T-helper 1 cell treated with Interleukin-12 subunit alpha and Interleukin-12 subunit beta and Interleukin-4 antibody, amounts not matched to agents 30 ng/mL and 1 ng/mL, for 36 hours (primary cell): ENCODE data around the gene SYT13. TPM values are rescaled to one million over a fixed set of nuclear protein-coding genes. Genes with fewer than 3 reads are reported as not detected.

Source experiments
- intact Hi-C: fragments of 100-400 bp; cut with micrococcal nuclease; formaldehyde crosslinking; loops from one replicate; pipeline ENCODE4 v1.15.1; 2024
- total RNA-seq: library from RNA; stranded (reverse); gene quantifications from 2 replicates; pipeline ENCODE4 v1.2.3, GENCODE V29; 2022

Gene SYT13, protein sequence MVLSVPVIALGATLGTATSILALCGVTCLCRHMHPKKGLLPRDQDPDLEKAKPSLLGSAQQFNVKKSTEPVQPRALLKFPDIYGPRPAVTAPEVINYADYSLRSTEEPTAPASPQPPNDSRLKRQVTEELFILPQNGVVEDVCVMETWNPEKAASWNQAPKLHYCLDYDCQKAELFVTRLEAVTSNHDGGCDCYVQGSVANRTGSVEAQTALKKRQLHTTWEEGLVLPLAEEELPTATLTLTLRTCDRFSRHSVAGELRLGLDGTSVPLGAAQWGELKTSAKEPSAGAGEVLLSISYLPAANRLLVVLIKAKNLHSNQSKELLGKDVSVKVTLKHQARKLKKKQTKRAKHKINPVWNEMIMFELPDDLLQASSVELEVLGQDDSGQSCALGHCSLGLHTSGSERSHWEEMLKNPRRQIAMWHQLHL
- total RNA-seq, result not detected in 2 replicates

DNA sequence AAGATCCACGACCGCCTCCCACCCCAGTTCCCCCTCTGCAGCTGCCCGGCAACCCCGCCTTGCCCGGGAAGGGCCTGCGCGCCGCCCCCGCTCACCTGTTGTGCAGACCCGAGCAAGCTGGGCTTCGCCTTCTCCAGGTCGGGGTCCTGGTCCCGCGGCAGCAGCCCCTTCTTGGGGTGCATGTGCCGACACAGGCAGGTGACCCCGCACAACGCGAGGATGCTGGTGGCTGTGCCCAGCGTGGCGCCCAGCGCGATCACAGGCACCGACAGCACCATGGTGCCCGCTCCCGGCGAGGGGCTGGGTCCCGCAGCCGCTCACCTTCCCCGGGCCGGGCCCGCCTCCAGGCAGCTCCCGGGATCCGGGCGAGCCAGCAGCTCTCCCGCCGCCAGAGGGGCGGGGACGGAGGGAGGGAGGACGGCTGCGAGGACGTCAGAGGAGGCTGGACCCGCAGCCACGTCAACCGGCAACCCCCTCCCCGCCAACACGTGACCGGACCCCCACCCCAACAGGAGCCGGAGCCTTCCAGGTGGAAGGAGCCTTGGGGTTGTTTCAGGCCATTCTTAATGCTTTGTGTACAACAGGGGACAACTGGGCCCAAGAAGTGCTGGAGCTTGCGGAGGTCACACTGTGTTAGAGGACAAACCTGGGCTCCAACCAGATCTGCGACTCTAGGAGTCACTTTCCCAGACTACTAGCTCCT is at the start of gene SYT13:
Gene SYT13, minus strand, starts transcription at position 412 of the 703 bp plus-strand sequence. Its CDS starts 134 bp downstream, at position 278.
- intact Hi-C loops, result no loop called here

DNA sequence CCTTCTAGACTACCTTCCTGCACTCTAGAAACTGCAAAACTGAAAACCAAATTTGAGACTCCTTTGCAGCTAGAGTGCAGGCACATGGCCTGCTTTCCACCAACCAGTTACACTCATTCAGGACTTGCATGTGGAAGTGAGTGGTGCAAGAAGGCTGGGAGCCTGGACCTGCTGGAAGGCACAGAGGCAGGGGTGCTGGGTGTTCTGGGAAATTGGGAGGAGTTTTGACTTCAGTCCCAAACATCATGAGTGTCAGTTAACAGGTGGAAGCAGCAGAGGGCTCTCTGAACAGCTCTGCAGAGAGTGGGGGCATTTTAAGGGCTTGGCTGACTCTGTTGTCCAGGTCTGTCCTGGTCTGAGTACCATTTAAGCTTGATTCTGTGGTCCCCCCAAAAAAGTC is 49.3 kb upstream of the SYT13 start:
- intact Hi-C loops, result no loop called here

DNA sequence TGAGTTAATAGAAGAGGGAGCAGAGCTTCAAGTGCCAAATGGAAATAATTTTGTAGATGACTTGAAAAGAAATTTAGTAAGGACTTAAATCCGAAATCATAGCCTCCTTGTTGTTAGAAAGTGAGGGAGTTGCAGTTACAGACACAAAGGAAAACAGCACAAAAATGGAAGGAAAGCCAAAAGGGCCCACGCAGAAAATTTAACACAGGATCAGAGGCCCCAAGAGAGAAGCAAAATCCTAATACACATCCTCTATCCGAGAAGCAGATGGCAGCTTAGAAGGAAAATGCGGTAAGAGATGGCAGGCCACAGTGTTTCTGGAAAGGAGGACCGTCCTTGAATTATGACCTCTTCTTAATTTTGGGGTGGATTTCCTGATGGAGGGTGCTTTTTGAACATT is 48.7 kb upstream of the SYT13 start:
- intact Hi-C loops, result no loop called here

DNA sequence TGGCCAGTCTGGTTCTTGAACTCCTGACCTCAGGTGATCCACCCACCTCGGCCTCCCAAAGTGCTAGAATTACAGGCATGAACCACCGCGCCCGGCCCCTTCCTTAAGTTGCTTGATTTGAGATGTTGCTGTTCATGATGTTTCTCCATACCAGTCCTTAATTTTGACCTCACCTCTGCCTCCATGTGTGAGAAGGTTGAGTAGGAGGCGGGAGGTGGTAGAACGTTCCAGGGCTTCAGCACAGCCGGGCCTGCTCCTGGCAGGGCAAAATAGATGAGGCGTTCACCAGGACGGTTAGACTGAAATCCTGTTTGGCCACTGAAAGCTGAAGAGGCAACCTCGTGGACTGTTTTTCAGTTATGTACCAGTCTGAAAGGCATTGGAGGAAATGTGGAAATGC is 48.3 kb upstream of the SYT13 start:
- intact Hi-C loops, result no loop called here

DNA sequence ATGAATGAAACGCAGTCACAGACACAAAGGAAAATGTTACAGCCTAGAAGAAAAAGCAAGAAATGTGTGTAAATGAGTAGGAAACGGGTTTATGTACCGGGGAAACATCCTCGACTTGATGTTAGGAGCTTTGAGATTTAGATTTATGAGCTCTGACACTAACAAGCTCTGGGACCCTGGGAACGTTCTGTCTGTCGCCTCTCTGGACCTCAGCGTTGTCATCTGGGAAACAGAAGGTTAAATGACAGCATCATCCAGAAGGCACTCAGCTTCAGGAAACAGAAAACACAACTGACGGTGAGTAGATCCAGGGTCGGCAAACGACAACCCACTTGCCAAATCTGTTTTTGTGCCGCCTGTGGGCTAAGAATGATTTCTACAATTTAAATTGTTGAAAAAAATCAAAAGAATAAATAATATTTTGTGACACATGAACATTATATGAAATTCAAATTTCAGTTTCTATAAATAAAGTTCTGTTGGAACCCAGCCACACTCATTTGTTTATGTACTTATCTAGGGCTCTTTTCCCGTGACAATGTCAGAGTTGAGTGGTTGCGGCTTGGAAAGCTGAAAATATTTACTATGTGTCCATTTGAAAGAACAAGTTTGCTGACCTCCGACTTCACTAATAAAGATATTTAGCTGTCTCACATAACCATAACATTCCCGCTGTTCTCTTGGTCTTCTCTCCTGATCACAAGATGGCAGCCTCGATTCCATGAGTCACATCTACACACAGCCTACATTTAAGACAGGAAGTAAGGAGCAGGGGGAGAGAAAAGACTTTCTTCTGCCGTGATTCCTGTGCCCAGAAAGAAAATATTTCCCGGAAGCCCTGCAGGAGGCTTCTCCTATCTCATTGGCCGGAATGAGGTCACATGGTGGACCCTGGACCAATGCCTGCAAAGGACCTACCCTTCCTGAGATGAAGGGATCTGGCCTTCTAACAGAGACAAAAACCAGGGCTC is 47.1 kb upstream of the SYT13 start:
- intact Hi-C loops, result loop anchor here (2.0 kb wide), 1 partner anchor 396 kb away; no protein-coding TSS in a partner anchor

DNA sequence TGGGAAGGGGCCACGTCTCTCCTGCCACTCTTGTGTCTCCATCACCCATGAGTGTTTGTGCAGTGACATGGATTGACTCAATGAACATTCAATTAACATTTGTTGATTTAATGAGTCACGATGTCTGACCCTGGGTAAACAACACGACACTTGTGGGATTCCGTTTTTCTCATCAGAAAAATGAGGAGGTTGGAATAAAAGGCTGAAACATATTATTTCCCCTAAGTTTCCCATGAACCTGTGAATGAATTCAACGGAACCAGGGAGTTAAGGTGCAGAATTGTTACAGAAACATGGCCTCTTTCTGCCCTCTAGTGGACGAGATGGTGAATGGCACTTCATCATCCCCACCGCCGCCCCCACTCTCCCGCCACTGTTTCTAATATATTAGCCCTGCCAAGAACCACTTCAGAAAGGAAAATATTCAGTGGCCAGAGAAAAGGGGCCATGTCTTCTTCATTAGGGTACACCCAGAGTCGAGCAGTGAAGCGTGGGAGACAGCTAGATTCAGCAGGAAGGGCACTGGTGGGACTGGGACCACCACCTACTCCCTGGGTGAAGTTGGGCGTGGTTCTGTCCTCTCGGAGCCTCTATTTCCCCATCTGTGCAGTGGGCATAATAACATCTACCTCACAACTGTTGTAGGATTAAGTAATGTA is 46.3 kb upstream of the SYT13 start:
- intact Hi-C loops, result loop anchor here (1.0 to 2.0 kb wide), 4 partner anchors 8 to 396 kb away; no protein-coding TSS in a partner anchor

DNA sequence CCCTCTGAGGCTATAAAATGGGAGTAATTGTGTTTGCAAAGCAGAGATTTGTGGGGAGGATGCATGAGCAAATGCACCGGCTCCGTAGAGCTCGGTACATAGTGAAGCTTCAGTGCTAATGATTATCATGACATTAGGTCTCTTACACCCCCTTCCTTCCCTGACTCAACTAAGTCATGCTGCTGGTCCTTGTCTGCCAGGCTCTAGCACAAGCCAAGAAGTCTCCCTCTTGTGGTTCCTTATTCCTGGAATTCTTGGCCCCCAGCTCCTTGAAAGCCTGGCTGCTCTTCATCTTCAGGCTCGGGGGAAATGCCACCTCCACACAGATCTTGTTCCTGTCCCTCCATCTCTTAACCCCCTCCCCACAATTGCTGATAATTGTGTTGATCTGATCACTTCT is 45.7 kb upstream of the SYT13 start:
- intact Hi-C loops, result loop anchor here (1.0 to 2.0 kb wide), 4 partner anchors 8 to 395 kb away; no protein-coding TSS in a partner anchor

DNA sequence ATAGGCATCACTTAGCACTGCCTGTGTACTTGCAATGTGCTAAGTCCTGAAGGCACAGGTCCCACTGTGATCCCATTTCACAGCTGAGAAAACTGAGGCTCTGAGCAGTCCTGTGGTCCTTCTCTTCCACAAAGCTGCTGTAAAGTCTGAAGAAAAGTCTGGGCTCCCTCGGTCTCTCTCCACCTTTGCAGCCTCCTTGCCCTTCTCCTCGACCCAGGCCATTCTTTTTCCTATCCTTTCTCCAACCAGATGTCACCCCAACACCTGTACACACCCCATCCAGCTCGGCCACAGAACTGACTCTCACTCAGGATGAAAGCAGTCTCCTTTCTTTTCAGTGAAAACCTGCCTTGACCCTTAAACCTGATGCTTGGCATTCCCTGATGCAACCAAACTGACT is 42.6 kb upstream of the SYT13 start:
- intact Hi-C loops, result no loop called here

DNA sequence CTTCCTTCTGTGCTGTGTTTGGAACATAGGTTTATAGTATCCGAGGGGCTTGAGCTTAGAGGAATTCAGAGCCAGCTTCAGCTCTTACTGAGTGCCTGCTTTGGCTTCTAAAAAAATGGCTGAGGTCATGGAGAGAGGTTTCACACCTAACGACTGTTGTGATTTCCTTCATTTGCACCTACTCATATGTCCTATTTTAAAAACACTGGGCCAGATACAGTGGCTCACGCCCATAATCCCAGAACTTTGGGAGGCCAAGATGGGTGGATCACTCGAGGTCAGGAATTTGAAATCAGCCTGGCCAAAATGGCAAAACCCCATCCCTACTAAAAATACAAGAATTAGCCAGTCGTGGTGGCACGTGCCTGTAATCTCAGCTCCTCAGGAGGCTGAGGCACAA is 38.3 kb upstream of the SYT13 start:
- intact Hi-C loops, result no loop called here

DNA sequence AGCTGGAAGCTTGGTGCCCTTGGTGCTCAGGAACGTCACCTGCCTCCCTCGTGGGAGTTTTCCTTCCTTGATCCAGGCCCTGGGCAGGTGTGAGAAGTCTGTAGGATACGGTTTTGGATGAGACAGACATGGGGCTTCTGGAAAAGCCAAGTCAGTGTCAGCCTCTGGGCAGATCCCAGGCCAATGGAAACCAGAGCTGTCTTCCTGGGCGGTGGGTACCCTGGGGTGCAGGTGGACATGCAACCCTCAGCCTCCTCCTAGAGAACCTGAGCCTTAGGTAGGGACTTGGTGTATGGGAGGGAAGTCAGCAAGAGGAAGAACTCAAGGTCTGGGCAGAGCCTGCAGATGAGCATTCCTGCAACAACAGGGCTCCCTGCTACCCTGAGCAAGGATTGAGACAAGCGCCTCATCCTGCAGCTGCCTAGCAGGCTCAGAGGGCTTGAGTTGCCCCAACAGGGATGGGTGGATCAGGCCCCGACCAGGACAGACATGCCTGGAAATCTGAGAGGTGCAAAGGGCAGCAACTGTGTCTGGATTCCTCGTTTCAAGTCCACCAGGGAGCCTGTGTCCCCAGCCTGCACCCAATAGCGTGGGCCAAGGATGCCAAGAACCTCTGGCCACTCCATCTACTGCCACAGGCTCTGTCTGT is 37.6 kb upstream of the SYT13 start:
- intact Hi-C loops, result no loop called here

DNA sequence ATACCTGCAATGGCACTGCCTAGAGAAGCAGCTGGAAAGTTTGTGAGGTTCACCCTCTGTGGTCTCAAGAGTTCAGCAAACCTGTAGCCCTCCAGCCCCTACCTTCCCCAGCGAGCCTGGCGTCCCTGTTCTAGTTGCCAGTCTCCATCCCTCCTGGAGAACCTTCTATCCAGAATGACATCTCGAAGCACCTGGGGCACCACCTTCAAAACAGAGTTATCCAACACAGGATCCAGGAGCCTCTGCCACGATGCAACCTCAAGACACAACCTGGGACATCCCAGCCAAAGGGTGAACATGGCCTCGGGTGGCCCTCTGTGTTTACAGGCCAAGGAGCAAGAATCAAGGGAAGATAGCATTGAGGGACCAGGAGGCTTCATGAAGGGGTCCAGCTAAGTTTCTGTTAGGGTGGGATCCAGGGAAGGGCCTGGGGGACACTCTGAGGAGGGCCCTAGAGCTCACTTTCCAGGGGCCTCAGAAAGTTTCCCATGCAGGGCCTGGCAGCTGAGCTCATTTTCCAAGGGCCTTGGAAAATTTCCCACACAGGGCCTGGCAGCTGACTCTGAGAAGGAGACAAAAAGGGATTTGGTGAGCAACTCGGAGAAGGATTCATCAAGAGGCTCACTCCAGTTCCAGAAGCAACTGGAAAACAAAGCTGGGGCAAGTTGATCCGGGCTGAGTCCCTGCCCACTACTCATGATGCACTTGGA is 36.9 kb upstream of the SYT13 start:
- intact Hi-C loops, result no loop called here

DNA sequence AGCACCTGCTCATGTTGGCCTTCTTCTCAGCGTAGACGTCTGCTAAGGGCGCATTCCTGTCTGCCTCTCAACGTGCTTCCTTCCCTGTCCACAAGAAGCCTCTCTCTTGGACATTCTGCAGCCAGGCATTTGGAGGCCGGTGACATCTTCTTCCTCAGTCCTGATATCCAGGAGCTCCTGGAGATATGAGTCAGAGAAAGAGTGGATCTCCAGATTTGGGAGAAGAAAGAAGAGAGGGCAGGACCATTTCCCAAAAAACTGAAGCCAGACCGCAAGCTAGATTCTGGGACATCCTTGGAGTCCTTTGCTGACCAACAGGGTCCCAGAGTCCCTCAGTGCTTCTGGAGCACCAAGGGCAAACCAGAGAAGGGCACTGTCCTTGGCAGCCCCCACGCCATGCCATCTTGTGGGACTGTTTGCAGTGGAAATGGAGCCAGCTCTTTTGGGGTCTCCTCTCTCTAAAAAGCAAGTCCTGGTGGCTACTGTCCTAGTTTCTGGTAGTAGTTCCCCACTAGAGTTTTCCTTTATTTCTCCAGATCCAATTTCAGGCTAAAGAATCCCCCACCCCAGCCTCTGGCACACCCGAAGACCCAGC is 36.1 kb upstream of the SYT13 start:
- intact Hi-C loops, result no loop called here

DNA sequence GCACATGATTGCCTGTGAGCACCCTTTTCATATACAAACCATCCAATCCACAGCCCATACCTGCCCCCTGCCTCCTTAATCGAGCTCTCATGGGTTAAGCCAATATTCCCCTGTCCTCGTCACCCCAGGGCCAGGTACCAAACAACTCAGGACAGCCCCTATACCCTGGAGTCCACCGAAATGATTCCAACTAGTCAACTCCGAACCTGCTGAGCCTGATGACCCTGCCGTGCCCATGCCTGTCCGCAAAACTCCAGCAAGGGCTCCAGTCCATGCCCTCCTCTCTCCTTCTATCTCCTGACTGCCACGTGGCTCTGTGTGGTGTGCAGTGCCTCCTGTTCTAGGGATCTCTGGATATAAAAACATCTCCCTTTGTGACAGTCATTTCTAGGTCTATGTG is 35.5 kb upstream of the SYT13 start:
- intact Hi-C loops, result no loop called here

DNA sequence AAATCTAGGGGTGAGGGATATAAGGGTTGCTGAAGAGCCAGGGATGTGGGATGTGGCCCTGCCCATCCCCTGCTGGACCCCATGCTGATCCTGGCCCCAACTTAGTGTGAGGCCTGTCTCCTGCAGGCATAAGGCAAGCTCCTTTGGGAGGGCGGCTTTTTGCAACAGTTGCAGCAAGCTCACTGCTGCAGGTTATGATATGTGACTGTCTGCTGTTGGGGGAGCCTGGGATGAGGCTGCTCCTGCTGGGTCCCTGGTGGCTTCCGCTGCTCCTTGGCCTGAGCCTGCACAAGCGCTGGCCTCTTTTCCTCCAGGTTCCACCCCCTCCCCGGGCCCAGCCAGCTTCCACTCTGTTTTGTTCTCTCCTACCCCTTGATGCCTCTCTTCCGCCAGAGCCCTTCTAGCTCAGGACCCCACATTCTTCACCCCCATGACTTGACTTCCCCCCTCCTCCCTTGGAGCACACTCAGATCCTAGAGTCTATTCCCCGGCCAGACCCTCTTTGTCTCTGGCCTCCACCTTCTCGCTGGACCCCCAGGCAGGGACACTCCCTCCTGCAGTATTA is 35.0 kb upstream of the SYT13 start:
- intact Hi-C loops, result no loop called here

DNA sequence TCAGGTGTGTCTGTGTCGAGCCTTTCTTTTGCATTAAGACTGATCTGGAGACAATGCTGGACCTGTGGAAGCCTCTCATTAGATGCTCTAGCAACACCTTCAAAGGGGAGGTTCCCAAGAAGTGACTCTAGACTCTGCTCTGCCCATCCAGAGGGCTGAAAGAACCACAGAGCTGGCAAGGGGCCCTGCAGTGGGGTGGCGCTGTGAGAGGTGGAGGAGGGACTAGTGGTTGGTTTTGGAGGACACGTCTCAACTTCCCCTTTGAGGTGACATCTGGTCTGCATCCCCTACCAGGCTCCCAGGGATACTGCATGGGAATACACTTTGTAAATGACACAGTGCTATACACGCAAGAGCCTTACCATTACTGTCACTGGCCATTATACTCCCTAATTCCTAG is 34.2 kb upstream of the SYT13 start:
- intact Hi-C loops, result no loop called here

DNA sequence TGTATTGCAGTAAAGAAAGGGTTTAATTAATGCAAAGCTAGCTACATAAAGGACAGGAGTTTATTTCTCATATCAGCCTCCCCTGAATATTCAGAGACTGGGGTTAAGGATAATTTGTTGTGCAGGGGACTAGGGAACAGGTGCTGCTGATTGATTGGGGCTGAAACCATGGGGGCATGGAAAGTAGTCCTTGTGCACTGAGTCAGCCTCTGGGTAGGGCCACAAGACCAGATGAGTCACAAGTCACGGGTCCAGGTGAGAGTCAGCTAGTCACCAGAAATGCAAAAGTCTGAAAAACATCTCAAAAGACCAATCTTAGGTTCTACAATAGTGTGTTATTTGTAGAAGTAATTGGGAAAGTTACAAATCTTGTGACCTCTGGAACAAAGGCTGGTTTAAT is 32.9 kb upstream of the SYT13 start:
- intact Hi-C loops, result no loop called here

DNA sequence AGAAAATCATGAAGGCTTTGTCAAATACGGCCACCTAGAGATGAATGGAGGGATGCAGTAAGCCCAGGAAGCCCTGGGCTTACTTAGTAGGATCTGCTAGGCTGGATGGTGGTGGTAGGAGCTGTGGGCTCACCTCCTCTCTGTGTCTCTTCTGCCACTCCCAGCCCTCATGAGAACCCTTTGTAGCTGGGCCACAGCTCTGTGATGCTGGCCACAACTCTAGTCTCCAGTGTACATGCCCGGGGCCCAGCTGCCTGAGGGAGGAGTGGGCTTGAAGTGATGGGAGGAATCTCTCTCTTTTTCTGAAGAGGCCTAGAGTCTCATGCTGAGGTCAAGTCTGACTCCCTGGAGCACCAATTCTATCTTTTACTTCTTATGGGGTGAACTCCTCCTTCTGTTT is 32.4 kb upstream of the SYT13 start:
- intact Hi-C loops, result no loop called here

DNA sequence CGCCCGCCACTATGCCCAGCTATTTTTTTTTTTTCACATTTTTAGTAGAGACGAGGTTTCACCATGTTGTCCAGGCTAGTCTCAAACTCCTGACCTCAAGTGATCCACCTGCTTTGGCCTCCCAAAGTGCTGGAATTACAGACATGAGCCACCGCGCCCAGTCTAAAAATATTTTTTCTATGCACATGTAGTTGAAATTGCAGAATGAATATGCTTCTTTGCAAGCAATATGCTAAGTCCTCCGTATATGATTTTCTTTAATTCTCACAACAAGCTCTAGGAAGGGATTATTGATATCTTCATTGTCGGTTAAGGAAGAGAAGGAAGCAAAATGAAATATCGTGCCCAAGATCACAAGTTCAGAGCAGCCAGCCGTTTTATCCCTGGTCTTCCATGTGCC is 30.1 kb upstream of the SYT13 start:
- intact Hi-C loops, result no loop called here

DNA sequence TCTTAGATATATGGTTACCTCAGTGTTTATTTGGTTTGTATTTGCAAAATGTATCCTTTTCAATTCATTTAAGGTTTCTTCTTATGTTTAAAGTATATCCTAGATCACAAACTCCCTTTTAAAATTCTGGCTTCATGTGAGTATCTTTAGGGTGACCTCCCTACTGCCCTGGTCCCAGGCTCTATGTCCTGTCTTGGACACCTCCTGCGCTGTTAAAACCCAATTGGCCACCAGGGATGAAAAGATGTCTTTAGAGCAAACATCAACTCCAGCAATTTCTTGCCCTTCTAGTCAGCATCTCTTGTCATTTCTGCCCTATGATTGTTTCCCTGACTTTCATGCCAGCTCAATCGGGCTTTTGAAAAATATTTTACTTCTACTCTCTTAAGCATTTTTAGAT is 28.8 kb upstream of the SYT13 start:
- intact Hi-C loops, result no loop called here
